OCI-LY3 (cell line): ENCODE data around the gene ZBED2.

Source experiments
- CTCF ChIP-seq: fragments of 200-600, 300-600 bp; sonication (generic); IDR thresholded peaks from 2 replicates; pipeline ENCODE4 v1.5.1; 2014; ENCODE audit warnings: antibody characterized with exemption, low read length, low read depth
- EZH2phosphoT487 ChIP-seq: fragments of 200-600 bp; shearing (Covaris generic); IDR thresholded peaks from 2 replicates; pipeline ENCODE4 v1.6.1; 2018; ENCODE audit warnings: antibody characterized with exemption, mixed run types, low read depth

DNA sequence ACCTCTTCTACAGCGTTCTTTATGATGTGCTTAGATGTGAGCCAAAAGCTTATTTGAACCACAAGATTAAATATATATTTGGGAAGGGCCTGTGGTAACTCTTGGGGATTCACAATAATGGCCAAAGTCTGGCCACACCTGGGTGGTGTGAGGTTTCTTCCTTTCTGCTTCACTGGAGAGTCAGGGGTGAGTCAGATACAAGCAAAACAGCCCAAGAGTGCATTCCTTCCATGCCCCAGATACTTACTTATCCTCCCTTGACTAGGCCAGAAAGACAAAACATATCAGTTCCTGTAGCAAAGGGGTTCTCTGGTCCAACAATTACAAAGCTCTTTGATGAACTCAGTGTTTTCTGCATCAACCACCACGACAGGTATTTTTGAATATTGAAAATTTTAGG, 941 bp downstream of the ZBED2 start:
- no peak for TF ChIP-seq CTCF
- TF ChIP-seq EZH2phosphoT487 = no peak
